AG04449 (cell line): ENCODE results near the gene CLDN20.
A peak's percentile ranks its signal among the peaks of the same experiment; 100 is the strongest.

Experiments
- CTCF ChIA-PET: fragments of 350-600 bp; formaldehyde crosslinking; extraction: SDS; loops from one replicate; lab custom pipeline; 2021; ENCODE audit warnings: antibody characterized with exemption; lab: Yijun Ruan, JAX
- POLR2A ChIA-PET: fragments of 400-600, 350-600 bp; formaldehyde crosslinking; extraction: SDS; loops from one replicate; lab custom pipeline; 2020; ENCODE audit warnings: antibody characterized with exemption, inconsistent platforms; lab: Yijun Ruan, JAX
- DNase-seq: peaks from one replicate; pipeline ENCODE4 v3.0.0-alpha.2; 2010; ENCODE audit warnings: low read depth, low spot score
- H3K4me3 ChIP-seq: 2 replicates; pipeline ENCODE4 v1.5.1; 2011; ENCODE audit warnings: low read depth, mild to moderate bottlenecking, control low read depth, low read length
- TF ChIP-seq, protein P1 (sequence below): IDR thresholded peaks from one replicate; pipeline ENCODE4 v1.5.1; 2011; ENCODE audit warnings: mild to moderate bottlenecking, moderate library complexity, low read length, control low read depth, inconsistent platforms; ENCODE audit not compliant: insufficient read depth; ENCODE audit errors: missing control alignments

Gene CLDN20

GRCh38 chr6:155248008-155249001 is 15.5 kb upstream of the CLDN20 start:
- ChIA-PET CTCF (interaction anchor here (0.6 to 9.2 kb wide), 45 partner anchors 8 to 576 kb away, joined by 3 to 292 read pairs (median 5); partner anchors contain the start of gene CLDN20), POLR2A (interaction anchor here (0.7 to 2.1 kb wide), 6 partner anchors 14 to 380 kb away, joined by 3 to 9 read pairs (median 3); no protein-coding TSS in a partner anchor)
- DNase-seq = peak; percentile 56
- TF ChIP-seq, protein P1, sequence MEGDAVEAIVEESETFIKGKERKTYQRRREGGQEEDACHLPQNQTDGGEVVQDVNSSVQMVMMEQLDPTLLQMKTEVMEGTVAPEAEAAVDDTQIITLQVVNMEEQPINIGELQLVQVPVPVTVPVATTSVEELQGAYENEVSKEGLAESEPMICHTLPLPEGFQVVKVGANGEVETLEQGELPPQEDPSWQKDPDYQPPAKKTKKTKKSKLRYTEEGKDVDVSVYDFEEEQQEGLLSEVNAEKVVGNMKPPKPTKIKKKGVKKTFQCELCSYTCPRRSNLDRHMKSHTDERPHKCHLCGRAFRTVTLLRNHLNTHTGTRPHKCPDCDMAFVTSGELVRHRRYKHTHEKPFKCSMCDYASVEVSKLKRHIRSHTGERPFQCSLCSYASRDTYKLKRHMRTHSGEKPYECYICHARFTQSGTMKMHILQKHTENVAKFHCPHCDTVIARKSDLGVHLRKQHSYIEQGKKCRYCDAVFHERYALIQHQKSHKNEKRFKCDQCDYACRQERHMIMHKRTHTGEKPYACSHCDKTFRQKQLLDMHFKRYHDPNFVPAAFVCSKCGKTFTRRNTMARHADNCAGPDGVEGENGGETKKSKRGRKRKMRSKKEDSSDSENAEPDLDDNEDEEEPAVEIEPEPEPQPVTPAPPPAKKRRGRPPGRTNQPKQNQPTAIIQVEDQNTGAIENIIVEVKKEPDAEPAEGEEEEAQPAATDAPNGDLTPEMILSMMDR = peak; percentile 80
- no peak overlapping the region for H3K4me3 ChIP-seq

GRCh38 chr6:155250701-155251381 is 13.0 kb upstream of the CLDN20 start:
- TF ChIP-seq, protein P1 = no peak
- POLR2A ChIA-PET = no interaction called here

GRCh38 chr6:155252581-155252980 is 11.2 kb upstream of the CLDN20 start:
- DNase-seq = no peak
- TF ChIP-seq, protein P1 = no peak
- H3K4me3 ChIP-seq = no peak overlapping the region
- POLR2A ChIA-PET = no interaction called here
- CTCF ChIA-PET = interaction anchor here (0.6 to 9.2 kb wide), 7 partner anchors 15 to 577 kb away, joined by 3 to 292 read pairs (median 11); no protein-coding TSS in a partner anchor

More at GRCh38 chr6:155250701-155251381, 13.0 kb upstream of the CLDN20 start:
- no peak for DNase-seq
- CTCF ChIA-PET = interaction anchor here (0.5 to 9.2 kb wide), 20 partner anchors 10 to 575 kb away, joined by 3 to 292 read pairs (median 6); partner anchors contain the start of gene CLDN20
- no peak overlapping the region for H3K4me3 ChIP-seq

DNA sequence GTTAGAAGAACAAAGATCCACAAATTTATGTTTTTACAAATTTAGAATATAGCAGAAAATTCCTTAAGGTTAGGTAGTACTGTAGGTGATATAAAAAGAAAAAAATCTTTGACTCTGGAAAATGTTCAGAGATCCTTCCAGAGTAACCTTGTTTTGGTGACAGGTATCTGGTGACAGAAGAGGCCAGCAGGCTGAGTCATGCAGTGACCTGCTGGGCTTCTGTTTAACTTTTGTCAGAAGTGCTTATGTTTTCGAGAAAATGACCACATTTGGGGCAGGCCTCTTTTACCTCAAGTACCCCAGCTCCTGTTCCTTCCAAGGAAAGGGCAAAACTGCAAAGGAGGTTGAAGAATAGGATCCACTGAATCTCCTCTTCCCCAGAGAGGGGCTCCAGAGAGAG is 10.5 kb upstream of the CLDN20 start:
- TF ChIP-seq, protein P1 = no peak
- no peak for DNase-seq
- H3K4me3 ChIP-seq = no peak overlapping the region
- POLR2A ChIA-PET = no interaction called here
- CTCF ChIA-PET = interaction anchor here (0.6 to 9.2 kb wide), 6 partner anchors 14 to 385 kb away, joined by 3 to 292 read pairs (median 13); no protein-coding TSS in a partner anchor

DNA sequence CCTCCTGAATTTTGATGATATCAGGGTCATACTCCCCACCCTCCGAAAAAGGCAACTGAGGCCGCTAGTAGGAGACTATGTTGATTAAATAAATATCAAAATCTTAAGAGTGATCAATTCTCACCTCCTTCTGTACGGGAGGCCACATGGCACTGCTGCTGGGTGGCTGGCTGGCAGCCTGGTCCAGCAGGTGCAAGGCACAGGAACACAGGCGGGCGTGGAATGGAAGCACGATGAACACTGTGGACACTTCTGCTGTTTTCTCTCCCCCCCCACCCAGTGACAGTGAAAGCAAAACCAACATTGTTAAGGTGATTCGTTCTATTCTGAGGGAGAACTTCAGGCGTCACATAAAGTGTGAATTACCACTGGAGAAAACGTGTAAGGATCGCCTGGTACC is 9.7 kb upstream of the CLDN20 start:
- CTCF ChIA-PET = interaction anchor here (1.2 to 1.3 kb wide), 2 partner anchors 15 to 77 kb away, joined by 4 read pairs; no protein-coding TSS in a partner anchor
- no peak overlapping the region for H3K4me3 ChIP-seq
- POLR2A ChIA-PET = no interaction called here
- TF ChIP-seq, protein P1 = no peak
- no peak for DNase-seq
